Measurements from ENCODE around the gene CADPS2.

GRCh38 chr7:122415510-122415909 is 470.8 kb downstream of the CADPS2 start:
- TF ChIP-seq, protein P1, sequence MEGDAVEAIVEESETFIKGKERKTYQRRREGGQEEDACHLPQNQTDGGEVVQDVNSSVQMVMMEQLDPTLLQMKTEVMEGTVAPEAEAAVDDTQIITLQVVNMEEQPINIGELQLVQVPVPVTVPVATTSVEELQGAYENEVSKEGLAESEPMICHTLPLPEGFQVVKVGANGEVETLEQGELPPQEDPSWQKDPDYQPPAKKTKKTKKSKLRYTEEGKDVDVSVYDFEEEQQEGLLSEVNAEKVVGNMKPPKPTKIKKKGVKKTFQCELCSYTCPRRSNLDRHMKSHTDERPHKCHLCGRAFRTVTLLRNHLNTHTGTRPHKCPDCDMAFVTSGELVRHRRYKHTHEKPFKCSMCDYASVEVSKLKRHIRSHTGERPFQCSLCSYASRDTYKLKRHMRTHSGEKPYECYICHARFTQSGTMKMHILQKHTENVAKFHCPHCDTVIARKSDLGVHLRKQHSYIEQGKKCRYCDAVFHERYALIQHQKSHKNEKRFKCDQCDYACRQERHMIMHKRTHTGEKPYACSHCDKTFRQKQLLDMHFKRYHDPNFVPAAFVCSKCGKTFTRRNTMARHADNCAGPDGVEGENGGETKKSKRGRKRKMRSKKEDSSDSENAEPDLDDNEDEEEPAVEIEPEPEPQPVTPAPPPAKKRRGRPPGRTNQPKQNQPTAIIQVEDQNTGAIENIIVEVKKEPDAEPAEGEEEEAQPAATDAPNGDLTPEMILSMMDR (IDR thresholded peaks at IDR 0.05), result no peak
- TF ChIP-seq POLR2AphosphoS5 (IDR thresholded peaks at IDR 0.05), result no peak
- TF ChIP-seq POLR2A (IDR thresholded peaks at IDR 0.05), result no peak
- TF ChIP-seq EP300 (IDR thresholded peaks at IDR 0.05), result no peak
